T-helper 2 cell treated with Interferon-gamma antibody and Interleukin-4, amounts not matched to agents 100 ng/mL and 5 ng/mL, for 36 hours (primary cell): ENCODE measurements around the gene NPIPA7. TPM values are rescaled to one million over a fixed set of nuclear protein-coding genes. Genes with fewer than 3 reads are reported as not detected.
"Not testable (repeated sequence)": the region's sequence is repeated elsewhere in the genome, so short reads cannot be mapped to it uniquely, and the experiment has no call there.

Source experiments
- intact Hi-C: fragments of 100-400 bp; cut with micrococcal nuclease; formaldehyde crosslinking; loops from one replicate; pipeline ENCODE4 v1.15.1; 2023
- total RNA-seq: library from RNA; stranded (reverse); gene quantifications from 2 replicates; pipeline ENCODE4 v1.2.3, GENCODE V29; 2022

NPIPA7 gene
- total RNA-seq, 1 donor from 2014 or later = 5.0 TPM

- intact Hi-C loops = not testable (repeated sequence)
Observed at GRCh38 chr16:16417914-16418544, 39.1 kb downstream of the NPIPA7 start.

GRCh38 chr16:16420515-16420914 is 41.6 kb downstream of the NPIPA7 start:
- intact Hi-C loops = not testable (repeated sequence)

GRCh38 chr16:16425146-16425545 is 46.2 kb downstream of the NPIPA7 start:
- intact Hi-C loops = not testable (repeated sequence)

GRCh38 chr16:16431135-16431534 is 52.2 kb downstream of the NPIPA7 start:
- intact Hi-C loops = not testable (repeated sequence)

GRCh38 chr16:16434711-16435110 is 55.8 kb downstream of the NPIPA7 start:
- intact Hi-C loops = not testable (repeated sequence)

- intact Hi-C loops = not testable (repeated sequence)
Observed at GRCh38 chr16:16441401-16441800, 62.5 kb downstream of the NPIPA7 start.

Other genes starting within 250 kb of the NPIPA7 start
- gene ABCC6, start 155.6 kb upstream of the NPIPA7 start, total RNA-seq = not detected in 2 replicates
- 45.2 and 49.9 TPM in 2 replicates for gene NOMO3, start 146.6 kb upstream of the NPIPA7 start, total RNA-seq